Measurements from ENCODE around the gene SKI. TPM values are rescaled to one million over a fixed set of nuclear protein-coding genes. Genes with fewer than 3 reads are reported as not detected.

Gene SKI
- total RNA-seq, 1 experiment from 2014 or later = 38.2 TPM

GRCh38 chr1:2327841-2328240 lies 99.7 kb downstream of the SKI start:
- Histone ChIP-seq H3K36me3 (ENCODE audit: control insufficient read depth, insufficient read depth, low read length) (no peaks in the 10 kb centered on the region), H3K9me3 (no peaks in the 10 kb centered on the region), H3K4me1 (0 out of 2 replicates have a peak, but pooled peaks cover 3% of the 10 kb centered on the region), H3K27me3 (replicated peaks; ENCODE audit: control insufficient read depth, insufficient read depth, low read length) (no peaks in the 10 kb centered on the region), H3K4me3 (ENCODE audit: low read depth, low read length) (no peak overlapping the region)
- H3K4me3 Mint-ChIP-seq (ENCODE audit: unreplicated experiment) = no peak overlapping the region
- H3K27ac Mint-ChIP-seq (ENCODE audit: unreplicated experiment) = no peak overlapping the region
- no TSS peak for BruUV-seq (replicated peaks)
- intact Hi-C loops (cut with micrococcal nuclease; ENCODE audit: unreplicated experiment) = no loop called here
- CTCF ChIA-PET = no interaction called here
- no peak for TF ChIP-seq CTCF (IDR thresholded peaks at IDR 0.05; ENCODE audit: insufficient read depth in 1 of 2, low read depth in 1 of 2, low read length in 1 of 2, severe bottlenecking in 1 of 2, unreplicated experiment in 1 of 2)
- H3K9me3 Mint-ChIP-seq (ENCODE audit: unreplicated experiment) = peaks cover 10% of the 10 kb centered on the region
- peaks cover 4% of the 10 kb centered on the region for H3K27me3 Mint-ChIP-seq (ENCODE audit: insufficient read depth, unreplicated experiment)
- DNase-seq = no peak
- no peaks in the 10 kb centered on the region for H3K4me1 Mint-ChIP-seq (ENCODE audit: low read depth, unreplicated experiment)
- POLR2A ChIA-PET = no interaction called here
- no peaks in the 10 kb centered on the region for H3K36me3 Mint-ChIP-seq (ENCODE audit: insufficient read depth, unreplicated experiment)

GRCh38 chr1:2328676-2329455 lies 100.7 kb downstream of the SKI start:
- DNase-seq = no peak
- no peaks in the 10 kb centered on the region for H3K27me3 ChIP-seq (replicated peaks; ENCODE audit: control insufficient read depth, insufficient read depth, low read length)
- BruUV-seq (replicated peaks) = no TSS peak
- no peak for TF ChIP-seq CTCF (IDR thresholded peaks at IDR 0.05; ENCODE audit: insufficient read depth in 1 of 2, low read depth in 1 of 2, low read length in 1 of 2, severe bottlenecking in 1 of 2, unreplicated experiment in 1 of 2)
- 0 out of 2 replicates have a peak, but pooled peaks cover 3% of the 10 kb centered on the region for H3K4me1 ChIP-seq
- no peaks in the 10 kb centered on the region for H3K4me1 Mint-ChIP-seq (ENCODE audit: low read depth, unreplicated experiment)
- ChIA-PET CTCF (no interaction called here), POLR2A (no interaction called here)
- H3K9me3 Mint-ChIP-seq (ENCODE audit: unreplicated experiment) = peaks cover 10% of the 10 kb centered on the region
- intact Hi-C loops (cut with micrococcal nuclease; ENCODE audit: unreplicated experiment) = no loop called here
- H3K27me3 Mint-ChIP-seq (ENCODE audit: insufficient read depth, unreplicated experiment) = peaks cover 4% of the 10 kb centered on the region
- H3K4me3 ChIP-seq (ENCODE audit: low read depth, low read length) = no peak overlapping the region
- no peak overlapping the region for H3K27ac Mint-ChIP-seq (ENCODE audit: unreplicated experiment)
- no peaks in the 10 kb centered on the region for H3K36me3 Mint-ChIP-seq (ENCODE audit: insufficient read depth, unreplicated experiment)
- no peaks in the 10 kb centered on the region for H3K36me3 ChIP-seq (ENCODE audit: control insufficient read depth, insufficient read depth, low read length)
- H3K9me3 ChIP-seq = no peaks in the 10 kb centered on the region
- H3K4me3 Mint-ChIP-seq (ENCODE audit: unreplicated experiment) = no peak overlapping the region

- no TSS peak for BruUV-seq (replicated peaks)
- Mint-ChIP-seq H3K9me3 (ENCODE audit: unreplicated experiment) (peaks cover 5% of the 10 kb centered on the region), H3K4me3 (ENCODE audit: unreplicated experiment) (no peak overlapping the region), H3K27ac (ENCODE audit: unreplicated experiment) (no peak overlapping the region), H3K36me3 (ENCODE audit: insufficient read depth, unreplicated experiment) (no peaks in the 10 kb centered on the region), H3K4me1 (ENCODE audit: low read depth, unreplicated experiment) (no peaks in the 10 kb centered on the region), H3K27me3 (ENCODE audit: insufficient read depth, unreplicated experiment) (peaks cover 2% of the 10 kb centered on the region)
- H3K9me3 ChIP-seq = no peaks in the 10 kb centered on the region
- TF ChIP-seq CTCF (IDR thresholded peaks at IDR 0.05; ENCODE audit: insufficient read depth in 1 of 2, low read depth in 1 of 2, low read length in 1 of 2, severe bottlenecking in 1 of 2, unreplicated experiment in 1 of 2) = no peak
- POLR2A ChIA-PET = no interaction called here
- no peak for DNase-seq
- H3K27me3 ChIP-seq (replicated peaks; ENCODE audit: control insufficient read depth, insufficient read depth, low read length) = no peaks in the 10 kb centered on the region
- intact Hi-C loops (cut with micrococcal nuclease; ENCODE audit: unreplicated experiment) = no loop called here
- no peak overlapping the region for H3K4me3 ChIP-seq (ENCODE audit: low read depth, low read length)
- H3K36me3 ChIP-seq (ENCODE audit: control insufficient read depth, insufficient read depth, low read length) = no peaks in the 10 kb centered on the region
- CTCF ChIA-PET = no interaction called here
- H3K4me1 ChIP-seq = 0 out of 2 replicates have a peak, but pooled peaks cover 3% of the 10 kb centered on the region
These were observed 101.9 kb downstream of the SKI start for GRCh38 chr1:2330035-2330434.
